Ovary (tissue), 9 donors: ENCODE data around the gene MTREX. TPM values are rescaled to one million over a fixed set of nuclear protein-coding genes. Genes with fewer than 3 reads are reported as not detected.

Source experiments
- DNase-seq, 5 donors: peaks; one replicate each; pipeline ENCODE4 v3.0.0-alpha.2; 2019 to 2020
- H3K27ac ChIP-seq, 2 donors: fragments of 200-600 bp; one replicate each; pipeline versions ENCODE4 v1.5.1 to v1.8.0; 2019 to 2022
- H3K27me3 ChIP-seq: fragments of 200-600 bp; one replicate; pipeline ENCODE4 v1.8.0; 2022
- H3K36me3 ChIP-seq: fragments of 200-600 bp; sonication (generic); one replicate; pipeline ENCODE4 v1.5.1; 2019
- H3K4me1 ChIP-seq: one replicate; pipeline ENCODE4 v1.8.1; 2013; ENCODE audit warnings: mild to moderate bottlenecking, moderate library complexity; ENCODE audit not compliant: insufficient read depth
- H3K4me3 ChIP-seq: fragments of 200-600 bp; sonication (generic); one replicate; pipeline ENCODE4 v1.5.1; 2017
- H3K9me3 ChIP-seq, 2 donors: fragments of 200-600 bp in 1 of 2; sonication (generic) in 1 of 2; one replicate each; pipeline versions ENCODE4 v1.5.1 to v1.8.1; 2013 to 2019; ENCODE audit warnings: mild to moderate bottlenecking in 1 of 2, moderate library complexity in 1 of 2
- CTCF ChIP-seq, 3 donors: fragments of 450-650 bp in 2 of 3; fragments of 200-600 bp in 1 of 3; IDR thresholded peaks; one replicate each; pipeline versions ENCODE4 v1.5.1 to v1.8.0; 2016 to 2022; ENCODE audit warnings: antibody characterized with exemption in 3 of 3, mild to moderate bottlenecking in 1 of 3
- EP300 ChIP-seq: sonication (generic); formaldehyde crosslinking; IDR thresholded peaks from one replicate; pipeline ENCODE4 v1.6.1; 2017; ENCODE audit warnings: antibody characterized with exemption
- POLR2A ChIP-seq: fragments of 450-650 bp; IDR thresholded peaks from one replicate; pipeline ENCODE4 v1.6.1; 2017; ENCODE audit warnings: antibody characterized with exemption, mild to moderate bottlenecking, moderate library complexity
- WGBS, 3 donors: extraction: QIAGEN DNeasy Blood & Tissue Kit in 1 of 3; methylation state at CpG; one replicate each; pipeline versions ENCODE4 v1.1.5 to v1.1.7; 2013 to 2017; 5-methylcytosine and 5-hydroxymethylcytosine counted together
- intact Hi-C, 4 donors: fragments of 100-400 bp; cut with DNase I; formaldehyde crosslinking; loops; one replicate each; pipeline versions ENCODE4 v1.11.0 to v1.15.1; 2022 to 2023
- polyA plus RNA-seq, 2 donors: library from polyadenylated mRNA; stranded (reverse); fragments of 200-250 nt in 1 of 2; fragments of 350-450 nt in 1 of 2; fragmentation: Illumina TruSeq in 1 of 2; extraction: RNeasy Lipid Tissue Mini Kit (QIAGEN cat#74804) in 1 of 2; gene quantifications; one replicate each; pipeline ENCODE4 v1.2.3, GENCODE V29; 2013 to 2014
- total RNA-seq, 7 donors: library from RNA; depleted of rRNA in 2 of 7; stranded (reverse); fragments of >200 nt in 2 of 7; fragmentation: NEBNext Ultra II Directional in 3 of 7; extraction: Animal tissue kit (Norgen Biotek cat#: 25700) in 3 of 7; gene quantifications; one replicate each; pipeline versions ENCODE4 v1.1.0 to v1.2.4, GENCODE V29; 2016 to 2023
- donor health status: DM: no; HTN: no; CAD: no; lungs with moderate emphysema.
- donor health status: DM: no; HTN: no; CAD: no.
- donor health status: Bipolar disorder and iron deficiency.
- donor health status: DM: yes; HTN: yes; CAD: no.
- donor health status: DM: no; HTN: no; CAD: no.
- donor health status: DM: yes; HTN: yes; CAD: no.

MTREX gene
- total and polyA plus RNA-seq, 9 donors = 24.3 to 65.3 (median 62.1) TPM

- WGBS, 3 donors = 92 to 96% (median 96%) methylated on average over 4 of the region's 4 CpGs
- no peaks in the 10 kb centered on the region for H3K9me3 ChIP-seq
- H3K4me3 ChIP-seq = no peak overlapping the region
- no peaks in the 10 kb centered on the region for H3K27me3 ChIP-seq
- H3K4me1 ChIP-seq = no peaks in the 10 kb centered on the region
- TF ChIP-seq POLR2A (no peak), CTCF (IDR thresholded peaks at IDR 0.05) (no peak), EP300 (no peak)
- DNase-seq = no peak
- no peaks in the 10 kb centered on the region for H3K36me3 ChIP-seq
- intact Hi-C loops = no loop called here
- no peak overlapping the region for H3K27ac ChIP-seq
These were observed 49.1 kb downstream of the MTREX start for GRCh38 chr5:55356896-55357295.

- no peaks in the 10 kb centered on the region for H3K27me3 ChIP-seq
- H3K9me3 ChIP-seq = no peaks in the 10 kb centered on the region
- no peak overlapping the region for H3K4me3 ChIP-seq
- 92 to 98% (median 93%) methylated on average over 2 of the region's 2 CpGs for WGBS, 3 donors
- no peak for DNase-seq
- no peaks in the 10 kb centered on the region for H3K36me3 ChIP-seq
- intact Hi-C loops = no loop called here
- H3K4me1 ChIP-seq = no peaks in the 10 kb centered on the region
- no peak overlapping the region for H3K27ac ChIP-seq
- TF ChIP-seq EP300 (no peak), POLR2A (no peak), CTCF (IDR thresholded peaks at IDR 0.05) (no peak)
These were observed 52.4 kb downstream of the MTREX start for GRCh38 chr5:55360190-55360589.

GRCh38 chr5:55363856-55364255 is 56.1 kb downstream of the MTREX start:
- TF ChIP-seq POLR2A (no peak), EP300 (no peak), CTCF (IDR thresholded peaks at IDR 0.05) (no peak)
- Histone ChIP-seq H3K27ac (no peak overlapping the region), H3K27me3 (no peaks in the 10 kb centered on the region), H3K4me3 (no peak overlapping the region), H3K4me1 (no peaks in the 10 kb centered on the region), H3K9me3 (no peaks in the 10 kb centered on the region), H3K36me3 (no peaks in the 10 kb centered on the region)
- intact Hi-C loops = no loop called here
- no peak for DNase-seq
- 91 to 95% (median 94%) methylated on average over 3 of the region's 3 CpGs for WGBS, 3 donors

GRCh38 chr5:55364537-55365055 is 56.8 kb downstream of the MTREX start:
- no peaks in the 10 kb centered on the region for H3K9me3 ChIP-seq
- no peak for DNase-seq
- TF ChIP-seq POLR2A (no peak), CTCF (IDR thresholded peaks at IDR 0.05) (no peak), EP300 (no peak)
- intact Hi-C loops = no loop called here
- H3K36me3 ChIP-seq = no peaks in the 10 kb centered on the region
- no peaks in the 10 kb centered on the region for H3K27me3 ChIP-seq
- no peak overlapping the region for H3K27ac ChIP-seq
- WGBS, 3 donors = 97 to 100% (median 97%) methylated on average over 4 of the region's 4 CpGs
- no peaks in the 10 kb centered on the region for H3K4me1 ChIP-seq
- H3K4me3 ChIP-seq = no peak overlapping the region
